Mucosa of stomach (tissue), 1 donor: ENCODE results near the gene DGUOK.
"Not testable (repeated sequence)": the region's sequence is repeated elsewhere in the genome, so short reads cannot be mapped to it uniquely, and the experiment has no call there.

Experiments
- H3K27me3 ChIP-seq: one replicate; pipeline ENCODE4 v1.7.0; 2013; ENCODE audit warnings: mild to moderate bottlenecking, low read length; ENCODE audit not compliant: control insufficient read depth, insufficient read depth
- H3K36me3 ChIP-seq: one replicate; pipeline ENCODE4 v1.7.0; 2013; ENCODE audit warnings: low read length; ENCODE audit not compliant: control insufficient read depth, insufficient read depth
- H3K4me1 ChIP-seq: one replicate; pipeline ENCODE4 v1.7.0; 2013; ENCODE audit warnings: mild to moderate bottlenecking, low read length; ENCODE audit not compliant: control insufficient read depth, insufficient read depth
- H3K4me3 ChIP-seq: one replicate; pipeline ENCODE4 v1.7.0; 2013; ENCODE audit warnings: low read length
- H3K9ac ChIP-seq: one replicate; pipeline ENCODE4 v1.7.0; 2013; ENCODE audit warnings: mild to moderate bottlenecking, low read length, moderate library complexity
- H3K9me3 ChIP-seq: one replicate; pipeline ENCODE4 v1.7.0; 2013; ENCODE audit warnings: mild to moderate bottlenecking, low read length, moderate library complexity; ENCODE audit not compliant: control insufficient read depth
- donor health status: Pancreatic carcinoma.

The DGUOK gene

GRCh38 chr2:73931531-73932500 is 5.1 kb downstream of the DGUOK start:
- H3K9ac ChIP-seq, result no peak overlapping the region
- no peaks in the 10 kb centered on the region for H3K27me3 ChIP-seq
- H3K9me3 ChIP-seq, result no peaks in the 10 kb centered on the region
- H3K4me1 ChIP-seq, result peaks cover 28% of the 10 kb centered on the region
- H3K4me3 ChIP-seq, result no peak overlapping the region
- H3K36me3 ChIP-seq, result no peaks in the 10 kb centered on the region

GRCh38 chr2:73933194-73933593 is 6.5 kb downstream of the DGUOK start:
- no peak overlapping the region for H3K4me3 ChIP-seq
- H3K4me1 ChIP-seq, result peaks cover 27% of the 10 kb centered on the region

GRCh38 chr2:73935641-73936040 is 9.0 kb downstream of the DGUOK start:
- Histone ChIP-seq H3K9me3 (no peaks in the 10 kb centered on the region), H3K36me3 (no peaks in the 10 kb centered on the region), H3K4me3 (no peak overlapping the region), H3K27me3 (no peaks in the 10 kb centered on the region), H3K9ac (no peak overlapping the region), H3K4me1 (peaks cover 22% of the 10 kb centered on the region)

More at GRCh38 chr2:73933194-73933593, 6.5 kb downstream of the DGUOK start:
- no peaks in the 10 kb centered on the region for H3K36me3 ChIP-seq
- no peaks in the 10 kb centered on the region for H3K27me3 ChIP-seq
- no peaks in the 10 kb centered on the region for H3K9me3 ChIP-seq
- H3K9ac ChIP-seq, result no peak overlapping the region

GRCh38 chr2:73937103-73937885 is 10.6 kb downstream of the DGUOK start:
- no peaks in the 10 kb centered on the region for H3K27me3 ChIP-seq
- peaks cover 22% of the 10 kb centered on the region for H3K4me1 ChIP-seq
- no peak overlapping the region for H3K9ac ChIP-seq
- no peak overlapping the region for H3K4me3 ChIP-seq
- H3K9me3 ChIP-seq, result no peaks in the 10 kb centered on the region
- H3K36me3 ChIP-seq, result no peaks in the 10 kb centered on the region

- Histone ChIP-seq H3K4me3 (no peak overlapping the region), H3K36me3 (no peaks in the 10 kb centered on the region), H3K9me3 (no peaks in the 10 kb centered on the region), H3K9ac (no peak overlapping the region), H3K4me1 (peaks cover 22% of the 10 kb centered on the region), H3K27me3 (no peaks in the 10 kb centered on the region)
These were observed 11.2 kb downstream of the DGUOK start for GRCh38 chr2:73937899-73938298.

- Histone ChIP-seq H3K36me3 (no peaks in the 10 kb centered on the region), H3K4me3 (no peak overlapping the region), H3K4me1 (peaks cover 22% of the 10 kb centered on the region), H3K27me3 (no peaks in the 10 kb centered on the region), H3K9ac (no peak overlapping the region), H3K9me3 (no peaks in the 10 kb centered on the region)
These were observed 12.2 kb downstream of the DGUOK start for GRCh38 chr2:73938718-73939352.

GRCh38 chr2:73939419-73939818 is 12.7 kb downstream of the DGUOK start:
- H3K4me1 ChIP-seq, result peaks cover 22% of the 10 kb centered on the region
- H3K27me3 ChIP-seq, result no peaks in the 10 kb centered on the region
- no peak overlapping the region for H3K4me3 ChIP-seq
- no peaks in the 10 kb centered on the region for H3K9me3 ChIP-seq
- H3K36me3 ChIP-seq, result no peaks in the 10 kb centered on the region
- H3K9ac ChIP-seq, result no peak overlapping the region

- not testable (repeated sequence) for H3K9me3 ChIP-seq, H3K27me3 ChIP-seq, H3K4me3 ChIP-seq, H3K9ac ChIP-seq, H3K36me3 ChIP-seq
- peaks cover 20% of the 10 kb centered on the region for H3K4me1 ChIP-seq
These were observed 13.4 kb downstream of the DGUOK start for GRCh38 chr2:73940066-73940465.

- Histone ChIP-seq H3K4me1 (no peaks in the 10 kb centered on the region), H3K9me3 (no peaks in the 10 kb centered on the region), H3K9ac (no peak overlapping the region), H3K36me3 (no peaks in the 10 kb centered on the region), H3K4me3 (no peak overlapping the region), H3K27me3 (no peaks in the 10 kb centered on the region)
These were observed 16.0 kb downstream of the DGUOK start for GRCh38 chr2:73942664-73943063.

GRCh38 chr2:73944714-73945113 is 18.0 kb downstream of the DGUOK start:
- no peak overlapping the region for H3K9ac ChIP-seq
- H3K4me1 ChIP-seq, result no peaks in the 10 kb centered on the region
- no peaks in the 10 kb centered on the region for H3K27me3 ChIP-seq
- H3K36me3 ChIP-seq, result peaks cover 4% of the 10 kb centered on the region
- H3K4me3 ChIP-seq, result no peak overlapping the region
- H3K9me3 ChIP-seq, result no peaks in the 10 kb centered on the region

- peaks cover 9% of the 10 kb centered on the region for H3K36me3 ChIP-seq
- no peak overlapping the region for H3K9ac ChIP-seq
- H3K4me3 ChIP-seq, result no peak overlapping the region
- no peaks in the 10 kb centered on the region for H3K4me1 ChIP-seq
- no peaks in the 10 kb centered on the region for H3K27me3 ChIP-seq
- H3K9me3 ChIP-seq, result no peaks in the 10 kb centered on the region
These were observed 19.5 kb downstream of the DGUOK start for GRCh38 chr2:73946215-73946614.

- H3K36me3 ChIP-seq, result peaks cover 9% of the 10 kb centered on the region
- no peak overlapping the region for H3K9ac ChIP-seq
- H3K9me3 ChIP-seq, result no peaks in the 10 kb centered on the region
- H3K4me3 ChIP-seq, result no peak overlapping the region
- H3K4me1 ChIP-seq, result no peaks in the 10 kb centered on the region
- H3K27me3 ChIP-seq, result no peaks in the 10 kb centered on the region
These were observed 20.0 kb downstream of the DGUOK start for GRCh38 chr2:73946666-73947065.
